ENCODE results near the gene CD84.
"Not testable (repeated sequence)": the region's sequence is repeated elsewhere in the genome, so short reads cannot be mapped to it uniquely, and the experiment has no call there.

CD84 gene

DNA sequence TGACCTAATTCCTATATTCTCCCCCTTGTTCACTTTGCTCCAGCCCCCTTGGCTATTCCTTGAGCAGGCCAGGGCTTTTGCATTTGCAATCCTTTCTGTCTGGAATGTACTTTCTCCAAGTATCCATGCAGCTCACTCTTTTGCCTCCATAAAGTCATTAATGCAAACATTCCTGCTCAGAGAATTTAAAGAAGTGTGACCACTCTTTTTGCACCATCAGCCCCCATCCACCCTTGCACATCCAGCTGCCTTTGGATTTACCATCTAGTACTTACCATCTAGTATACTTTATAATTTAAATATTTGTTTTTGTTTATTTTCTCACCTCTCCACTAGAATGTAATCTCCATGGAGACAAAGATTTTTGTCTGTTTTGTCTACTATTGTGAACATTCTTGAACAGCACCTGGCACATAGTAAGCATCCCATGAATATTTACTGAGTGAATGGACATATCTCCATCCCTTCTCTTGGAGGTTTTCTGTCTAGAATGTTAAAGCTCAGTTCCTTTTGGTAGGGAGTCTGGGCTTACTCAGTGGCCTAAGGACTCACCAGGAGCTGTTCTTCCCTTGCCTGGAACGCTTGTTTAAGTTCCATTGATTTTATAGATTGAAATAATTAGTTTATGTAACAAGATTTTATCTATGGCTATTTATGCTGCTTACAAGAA is 78.8 kb downstream of the CD84 start:
- DNase-seq, result no peak

DNA sequence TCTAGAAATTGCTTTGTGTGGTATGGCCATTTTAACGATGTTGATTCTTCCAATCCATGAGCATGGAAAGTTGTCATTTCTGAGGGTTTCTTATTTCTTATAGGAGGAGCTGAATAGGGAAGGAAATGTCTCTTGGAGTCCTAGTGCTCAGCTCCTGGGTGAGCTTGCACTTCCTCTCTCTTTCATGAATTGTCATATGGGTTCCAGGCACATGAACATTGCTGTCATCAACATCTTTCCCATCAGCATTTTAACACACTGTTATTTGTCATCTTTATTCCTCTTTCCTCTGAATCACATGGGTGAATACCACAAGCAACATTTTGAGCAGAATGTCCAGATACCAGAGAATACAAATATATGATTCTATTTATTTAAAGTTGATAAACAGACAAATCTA is 79.7 kb downstream of the CD84 start:
- DNase-seq, result no peak

DNA sequence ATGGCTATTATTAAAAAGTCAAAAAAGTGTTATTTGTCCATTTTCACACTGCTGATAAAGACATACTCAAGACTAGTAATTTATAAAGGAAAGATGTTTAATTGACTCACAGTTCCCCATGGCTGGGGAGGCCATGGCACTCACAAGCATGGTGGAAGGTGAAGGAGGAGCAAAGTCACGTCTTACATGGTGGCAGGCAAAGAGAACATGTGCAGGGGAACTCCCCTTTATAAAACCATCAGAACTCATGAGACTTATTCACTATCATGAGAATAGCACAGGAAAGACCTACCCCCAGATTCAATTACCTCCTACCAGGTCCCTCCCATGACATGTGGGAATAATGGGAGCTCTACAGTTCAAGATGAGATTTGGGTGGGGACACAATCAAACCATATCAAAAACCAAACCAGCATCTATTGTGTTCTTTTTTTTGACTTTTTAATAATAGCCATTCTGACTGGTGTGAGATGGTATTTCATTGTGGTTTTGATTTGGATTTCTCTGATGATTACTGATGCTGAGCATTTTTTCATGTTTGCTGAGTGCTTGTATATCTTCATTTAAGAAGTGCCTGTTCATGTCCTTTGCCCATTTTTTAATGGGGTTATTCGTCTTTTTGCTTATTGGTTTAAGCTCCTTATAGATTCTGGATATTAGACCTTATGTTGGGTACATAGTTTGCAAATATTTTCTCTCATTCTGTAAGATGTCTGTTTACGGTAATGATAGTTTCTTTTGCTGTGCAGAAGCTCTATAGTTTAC is 80.8 kb downstream of the CD84 start:
- DNase-seq, result not testable (repeated sequence)

DNA sequence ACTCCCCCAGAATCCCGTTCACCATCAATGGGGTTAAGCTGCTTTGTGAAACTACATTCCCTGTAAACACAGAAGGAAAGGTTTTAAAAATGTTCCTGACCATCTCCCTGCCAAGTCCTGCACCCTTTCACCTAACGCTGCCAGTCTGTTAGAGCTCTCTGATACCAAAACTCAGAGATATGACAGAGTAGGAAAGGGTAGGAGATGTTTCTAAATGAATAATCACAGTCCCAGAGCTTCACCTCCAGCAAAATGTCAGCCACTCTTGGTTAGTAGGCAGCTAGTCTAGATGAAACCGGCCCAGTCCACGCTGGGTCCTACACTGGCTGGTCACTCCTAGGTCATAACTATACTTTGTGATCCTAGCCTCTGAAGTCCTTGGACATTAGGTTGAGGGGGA is 83.0 kb downstream of the CD84 start:
- DNase-seq, result no peak

DNA sequence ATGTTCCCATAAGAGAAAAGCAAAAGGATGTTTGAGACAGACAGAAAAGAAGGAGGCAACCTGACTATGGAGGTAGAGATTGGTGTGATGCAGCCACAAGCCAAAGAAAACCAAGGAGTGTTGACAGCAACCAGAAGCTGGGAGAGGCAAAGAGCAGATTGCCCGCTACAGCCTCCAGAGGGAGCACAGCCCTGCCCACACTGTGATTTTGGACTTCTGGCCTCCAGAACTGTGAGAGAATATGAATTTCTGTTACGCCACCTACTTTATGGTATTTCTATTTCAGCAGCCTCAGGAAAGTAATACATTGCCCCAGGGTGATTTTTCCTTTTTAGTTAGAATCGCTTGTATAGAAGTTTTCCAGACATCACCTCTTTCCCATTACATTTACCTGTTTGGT is 84.7 kb downstream of the CD84 start:
- DNase-seq, result no peak

DNA sequence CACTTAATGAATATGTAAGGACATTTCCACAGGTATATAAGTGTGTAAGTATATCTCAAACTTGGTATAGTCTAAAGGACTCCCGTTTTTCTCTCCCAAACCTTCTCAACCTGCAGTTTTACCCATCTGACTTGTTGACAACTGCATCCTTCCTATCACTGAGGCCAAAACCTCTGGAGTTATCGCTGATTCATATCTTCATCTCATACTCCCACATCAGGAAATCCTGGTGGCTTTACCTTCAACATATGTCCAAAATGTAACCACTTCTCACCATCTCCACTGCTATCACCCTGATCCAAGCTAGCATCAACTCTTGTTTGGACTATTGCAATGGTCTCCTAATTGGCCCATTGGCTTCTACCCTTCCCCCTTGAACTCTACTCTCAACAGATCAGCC is 86.7 kb downstream of the CD84 start:
- no peak for DNase-seq

DNA sequence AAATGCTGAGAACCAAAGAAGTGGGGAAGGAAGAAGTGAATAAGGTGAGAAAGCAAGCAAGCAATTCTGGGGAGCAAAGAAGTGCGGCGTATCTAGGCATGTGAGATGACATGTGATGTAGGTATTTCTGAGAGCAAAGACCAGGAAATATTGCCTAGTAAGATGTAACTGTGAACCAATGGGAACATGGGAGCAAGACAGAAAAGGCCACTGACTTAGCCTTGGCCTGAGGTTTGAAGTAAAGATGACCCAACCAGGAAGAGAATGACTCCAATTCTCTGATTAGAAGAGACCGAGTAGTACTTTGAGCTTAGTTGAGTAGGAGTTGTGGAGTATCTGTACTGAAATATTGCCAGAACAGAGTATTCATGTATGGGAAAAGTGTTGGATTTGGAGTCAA is 87.3 kb downstream of the CD84 start:
- no peak for DNase-seq
